Measurements from ENCODE around the gene DDRGK1. TPM values are rescaled to one million over a fixed set of nuclear protein-coding genes. Genes with fewer than 3 reads are reported as not detected.
"Not testable (repeated sequence)": the region's sequence is repeated elsewhere in the genome, so short reads cannot be mapped to it uniquely, and the experiment has no call there.

Gene DDRGK1
- total RNA-seq, 1 experiment from 2014 or later: 40.7 TPM

DNA sequence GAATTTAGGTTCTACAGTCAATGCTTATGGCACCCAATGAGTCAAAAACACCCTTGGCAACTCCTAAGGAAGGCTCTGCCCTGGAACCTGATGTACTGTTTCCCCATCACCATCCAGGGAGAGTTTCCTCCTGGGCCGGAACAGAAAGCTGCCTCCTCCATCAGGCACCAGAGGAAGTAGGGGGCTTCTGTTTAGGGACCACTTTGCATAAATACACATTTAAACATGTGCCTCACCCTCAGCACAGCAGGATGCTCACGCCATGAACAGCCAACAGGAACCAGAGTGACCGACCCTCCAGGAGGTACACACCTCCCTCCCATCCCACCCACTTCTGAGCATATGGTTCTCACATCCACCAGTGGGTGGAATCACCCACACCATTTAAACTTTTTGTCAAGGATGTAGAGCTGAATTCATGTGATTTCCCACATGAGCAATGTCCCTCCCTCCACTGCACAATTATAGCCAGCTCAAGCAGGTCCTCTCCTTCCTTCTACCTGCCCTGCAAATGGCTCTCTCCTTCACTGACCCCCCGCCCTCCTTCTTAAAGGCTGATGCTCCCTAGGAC is 14.8 kb downstream of the DDRGK1 start:
- DNase-seq (ENCODE audit: low read depth): no peak

DNA sequence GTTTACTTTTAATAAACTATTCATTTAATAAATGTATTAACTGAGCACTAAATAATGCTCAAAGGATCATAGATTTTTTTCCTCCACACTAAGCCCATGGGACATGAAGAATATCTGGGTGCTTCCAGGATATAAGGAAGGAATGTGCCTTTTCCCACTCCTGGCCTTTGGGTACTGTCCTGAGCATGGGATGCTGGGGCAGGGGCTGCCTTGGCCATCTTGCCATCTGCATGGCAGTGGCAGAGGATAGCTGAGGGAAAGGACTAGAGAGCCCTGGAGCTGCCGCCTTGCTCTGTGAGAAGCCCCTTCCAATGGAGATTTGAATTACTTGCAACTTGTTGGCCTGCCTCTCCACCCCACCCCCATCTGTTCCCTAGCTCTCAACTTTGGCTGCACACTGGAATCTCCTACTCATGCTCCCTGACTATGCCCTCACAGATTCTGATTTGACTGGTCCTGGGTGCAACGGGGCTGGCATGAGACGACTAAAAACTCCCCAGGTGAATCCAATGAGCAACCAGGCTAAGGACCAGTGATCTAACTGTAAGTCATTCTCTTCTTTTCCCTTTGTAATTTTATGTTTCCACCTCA is 15.6 kb downstream of the DDRGK1 start:
- DNase-seq (ENCODE audit: low read depth): no peak

DNA sequence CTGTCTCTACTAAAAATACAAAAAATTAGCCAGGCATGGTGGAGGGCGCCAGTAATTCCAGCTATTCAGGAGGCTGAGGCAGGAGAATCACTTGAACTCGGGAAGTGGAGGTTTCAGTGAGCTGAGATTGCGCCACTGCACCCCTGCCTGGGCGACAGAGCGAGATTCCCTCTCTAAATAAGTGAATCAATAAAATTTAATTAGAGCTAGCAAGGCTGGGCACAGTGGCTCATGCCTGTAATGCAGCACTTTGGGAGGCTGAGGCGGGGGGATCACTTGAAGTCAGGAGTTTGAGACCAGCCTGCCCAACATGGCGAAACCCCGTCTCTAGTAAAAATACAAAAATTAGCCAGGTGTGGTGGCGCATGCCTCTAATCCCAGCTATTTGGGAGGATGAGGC is 16.6 kb downstream of the DDRGK1 start:
- DNase-seq (ENCODE audit: low read depth): not testable (repeated sequence)

DNA sequence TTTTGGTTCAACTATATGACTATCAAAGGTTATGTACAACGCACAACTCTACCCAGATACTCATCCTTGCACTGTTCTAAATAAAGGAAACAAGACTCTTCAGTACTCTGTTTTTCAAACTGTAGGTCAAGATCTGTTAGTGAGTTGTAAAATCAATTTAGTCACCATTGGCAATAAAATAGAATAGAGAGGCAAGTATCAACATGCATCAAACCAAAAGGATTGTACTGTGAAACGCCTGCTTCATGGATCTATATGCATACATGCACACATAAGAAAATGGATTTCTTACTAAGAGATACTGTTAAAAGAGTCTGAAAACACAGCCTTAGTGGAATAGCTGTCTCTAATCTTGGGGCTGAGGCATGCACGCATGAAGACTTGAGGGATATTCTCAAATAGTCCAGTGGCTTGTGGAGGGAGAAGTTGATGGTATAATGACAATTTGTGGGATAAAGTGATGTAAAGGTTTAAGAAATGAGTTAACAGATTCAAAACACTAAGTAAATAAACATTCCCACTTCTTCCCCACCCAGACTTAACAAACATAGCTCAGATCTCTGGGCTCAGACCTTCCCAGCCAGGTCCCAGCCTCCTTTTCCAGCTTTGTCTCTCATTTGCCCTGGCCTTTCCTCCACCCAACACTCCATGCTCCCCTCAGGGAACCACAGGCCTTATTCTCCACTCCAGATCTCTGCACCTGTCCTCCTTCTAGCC is 20.4 kb downstream of the DDRGK1 start:
- DNase-seq (ENCODE audit: low read depth): no peak

DNA sequence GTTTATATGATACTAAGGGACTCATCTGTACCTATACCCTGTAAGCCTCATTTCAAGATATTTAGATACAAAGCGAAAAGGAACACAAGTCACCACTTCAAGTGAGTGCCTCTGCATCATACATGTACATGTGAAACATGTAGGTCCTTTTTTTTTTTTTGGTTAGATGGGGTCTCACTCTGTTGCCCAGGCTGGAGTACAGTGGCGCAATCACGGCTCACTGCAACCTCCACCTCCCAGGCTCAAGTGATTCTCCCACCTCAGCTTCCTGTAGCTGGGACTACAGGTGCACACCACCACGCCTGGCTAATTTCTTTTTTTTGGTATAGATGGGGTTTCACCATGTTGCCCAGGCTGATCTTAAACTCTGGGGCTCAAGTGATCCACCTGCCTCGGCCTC is 22.1 kb downstream of the DDRGK1 start:
- not testable (repeated sequence) for DNase-seq (ENCODE audit: low read depth)

DNA sequence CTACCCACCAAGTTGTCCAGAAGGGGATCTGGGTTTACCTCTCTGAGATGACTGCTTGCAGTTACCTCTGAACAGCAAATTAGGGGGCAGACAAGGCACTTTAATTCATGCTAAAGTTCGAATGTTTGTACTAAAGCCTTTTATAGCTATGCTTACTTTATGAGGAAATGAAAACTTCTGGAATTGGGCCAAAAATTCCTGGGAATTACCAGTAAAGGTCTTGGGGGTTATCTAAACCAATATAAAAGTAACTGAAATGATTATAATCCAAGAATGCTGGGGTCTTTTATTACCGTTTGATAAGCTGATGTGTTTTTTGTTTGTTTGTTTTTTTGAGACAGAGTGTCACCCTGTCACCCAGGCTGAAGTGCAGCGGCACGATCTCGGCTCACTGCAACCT is 23.2 kb downstream of the DDRGK1 start:
- no peak for DNase-seq (ENCODE audit: low read depth)

DNA sequence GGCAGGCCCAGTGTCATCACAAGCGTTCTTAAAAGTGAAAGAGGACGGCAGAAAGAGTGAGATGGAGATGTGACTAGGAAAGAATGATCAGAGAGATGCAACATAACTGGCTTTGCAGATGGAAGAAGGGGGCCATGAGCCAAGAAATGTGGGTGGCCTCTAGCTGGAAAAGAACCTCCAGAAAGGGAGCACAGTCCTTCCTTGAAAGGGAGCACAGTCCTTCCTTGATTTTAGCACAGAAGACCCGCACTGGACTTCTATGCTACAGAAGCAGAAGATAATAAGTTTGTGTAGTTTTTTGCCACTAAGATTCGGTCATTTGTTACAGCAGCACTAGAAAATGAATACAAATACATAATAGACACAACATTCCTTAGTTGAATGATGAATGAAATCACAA is 24.2 kb downstream of the DDRGK1 start:
- DNase-seq (ENCODE audit: low read depth): no peak

DNA sequence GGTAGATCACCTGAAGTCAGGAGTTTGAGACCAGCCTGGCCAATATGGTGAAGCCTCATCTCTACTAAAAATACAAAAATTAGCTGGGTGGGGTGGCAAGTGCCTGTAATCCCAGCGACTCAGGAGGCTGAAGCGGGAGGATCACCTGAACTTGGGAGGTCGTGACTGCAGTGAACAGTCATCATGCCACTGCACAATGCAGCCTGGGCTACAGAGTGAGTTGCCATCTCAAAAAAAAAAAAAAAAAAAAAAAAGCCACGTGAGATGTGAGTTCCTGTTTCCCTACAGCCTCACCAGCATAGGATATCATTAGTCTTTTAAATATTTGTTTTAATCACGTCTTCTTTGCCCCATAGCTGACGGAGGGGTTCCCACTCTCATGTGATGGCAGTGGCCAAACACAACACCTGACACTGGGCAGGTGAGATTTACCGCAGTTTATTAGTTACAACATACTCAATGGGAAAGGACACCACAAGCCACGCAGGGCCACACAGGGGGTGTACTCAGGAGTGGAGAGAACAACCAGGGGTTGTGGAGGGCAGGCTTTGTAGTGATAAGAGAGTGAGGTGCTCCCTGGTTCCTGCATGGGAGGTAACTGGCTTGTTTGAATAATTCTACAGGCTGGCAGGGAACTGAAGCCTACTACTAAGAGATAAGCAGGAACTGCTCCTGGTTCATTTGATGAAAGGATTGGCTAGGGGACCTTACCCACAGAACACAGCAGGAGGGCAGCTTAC is 26.6 kb downstream of the DDRGK1 start:
- DNase-seq (ENCODE audit: low read depth): no peak

DNA sequence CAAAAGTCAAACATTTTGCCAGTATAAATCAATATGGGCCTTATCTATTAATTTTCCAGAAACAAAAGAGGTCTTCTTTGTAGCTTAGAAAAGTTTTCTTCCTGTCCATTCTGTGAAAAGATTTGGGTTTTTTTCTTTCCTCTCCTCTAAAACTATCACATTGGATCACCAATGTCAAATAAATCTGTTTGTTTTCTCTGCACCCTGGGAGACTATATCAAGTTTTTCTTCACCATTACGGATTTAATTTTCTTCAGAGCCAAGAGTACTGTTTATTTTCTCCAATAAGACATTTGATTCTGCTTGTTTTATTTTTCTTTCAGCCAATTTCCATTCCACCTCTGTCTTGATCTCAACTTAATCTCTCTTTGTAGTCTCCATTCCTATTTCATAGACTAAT is 29.2 kb downstream of the DDRGK1 start:
- no peak for DNase-seq (ENCODE audit: low read depth)

DNA sequence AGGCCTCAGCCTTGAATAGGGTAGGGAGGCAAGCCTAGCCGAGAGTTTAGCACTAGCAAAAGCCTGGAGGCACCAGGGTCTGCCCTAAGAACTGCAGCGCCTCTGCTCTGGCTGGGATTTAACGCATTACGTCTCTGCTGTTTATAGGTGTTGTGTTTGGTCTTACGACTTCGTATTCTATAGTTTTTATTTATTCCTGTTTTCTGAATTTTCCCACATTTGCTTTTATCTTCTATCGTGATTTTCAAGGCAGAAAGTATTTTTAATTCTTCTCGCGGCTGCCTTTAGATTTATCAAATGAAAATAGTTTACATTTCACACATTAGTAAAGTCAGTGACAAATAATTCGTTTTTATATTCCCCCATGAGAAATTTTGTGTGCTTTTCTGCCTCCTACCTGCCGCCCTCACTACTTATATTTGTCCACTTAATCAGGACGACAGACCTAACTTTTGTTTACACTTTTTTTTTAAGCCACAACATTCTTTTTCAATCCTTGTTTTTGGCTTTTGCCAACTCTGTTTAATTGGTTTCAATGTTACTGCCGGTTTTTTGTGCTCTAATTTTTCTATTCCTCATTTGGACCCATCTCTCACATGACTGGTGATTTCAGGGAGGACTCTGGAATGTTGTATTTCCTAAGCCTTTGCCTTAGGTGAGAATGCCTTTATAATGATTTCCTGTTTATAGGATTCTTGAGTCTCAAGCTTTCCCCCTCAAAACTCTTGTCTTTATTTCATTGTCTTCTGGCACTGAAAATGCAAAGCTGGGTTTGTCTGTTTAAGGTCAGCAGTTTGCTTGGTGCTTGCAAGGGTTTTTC is 29.8 kb downstream of the DDRGK1 start:
- no peak for DNase-seq (ENCODE audit: low read depth)

DNA sequence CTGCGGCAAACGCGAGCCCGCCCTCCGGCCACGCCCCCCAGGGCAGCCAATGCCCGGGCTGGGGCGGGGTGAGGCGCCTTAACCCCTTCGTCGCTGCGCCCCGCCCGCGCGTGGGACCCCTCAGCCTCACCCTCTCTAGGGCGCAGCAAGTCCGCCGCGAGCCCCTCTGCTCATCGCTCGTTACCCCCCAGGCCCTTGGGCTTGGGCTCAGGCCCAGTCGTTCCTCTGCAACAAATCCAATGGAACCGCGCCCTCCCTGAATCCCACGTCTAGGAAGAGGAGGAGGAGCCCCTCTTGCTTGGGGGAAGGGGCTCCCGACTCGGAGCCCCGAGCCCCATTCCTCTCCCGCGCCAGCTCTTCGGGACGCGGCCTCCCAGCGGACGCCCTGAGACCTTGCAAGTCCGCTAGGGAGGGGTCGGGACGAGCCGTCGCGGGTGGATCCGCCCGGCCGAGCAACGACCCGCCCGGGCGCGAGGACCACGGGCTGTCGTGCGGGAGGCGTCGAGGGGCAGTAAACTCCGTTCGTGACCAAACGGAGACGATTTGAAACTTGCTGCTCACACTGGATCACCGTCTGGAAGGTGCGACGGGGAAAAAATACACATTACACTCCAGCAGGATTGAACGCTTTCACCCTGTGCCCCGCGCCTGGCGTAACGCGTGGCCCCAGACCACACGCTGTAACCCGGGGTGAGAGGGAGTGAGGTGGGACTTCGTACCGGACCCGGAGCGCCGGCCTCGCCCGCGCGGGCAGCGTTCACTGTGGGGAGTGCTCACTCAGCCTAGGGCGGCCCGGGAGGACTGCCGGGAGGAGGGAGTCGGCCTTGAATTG is 30.7 kb downstream of the DDRGK1 start:
- peak; percentile 60 for DNase-seq (ENCODE audit: low read depth)

DNA sequence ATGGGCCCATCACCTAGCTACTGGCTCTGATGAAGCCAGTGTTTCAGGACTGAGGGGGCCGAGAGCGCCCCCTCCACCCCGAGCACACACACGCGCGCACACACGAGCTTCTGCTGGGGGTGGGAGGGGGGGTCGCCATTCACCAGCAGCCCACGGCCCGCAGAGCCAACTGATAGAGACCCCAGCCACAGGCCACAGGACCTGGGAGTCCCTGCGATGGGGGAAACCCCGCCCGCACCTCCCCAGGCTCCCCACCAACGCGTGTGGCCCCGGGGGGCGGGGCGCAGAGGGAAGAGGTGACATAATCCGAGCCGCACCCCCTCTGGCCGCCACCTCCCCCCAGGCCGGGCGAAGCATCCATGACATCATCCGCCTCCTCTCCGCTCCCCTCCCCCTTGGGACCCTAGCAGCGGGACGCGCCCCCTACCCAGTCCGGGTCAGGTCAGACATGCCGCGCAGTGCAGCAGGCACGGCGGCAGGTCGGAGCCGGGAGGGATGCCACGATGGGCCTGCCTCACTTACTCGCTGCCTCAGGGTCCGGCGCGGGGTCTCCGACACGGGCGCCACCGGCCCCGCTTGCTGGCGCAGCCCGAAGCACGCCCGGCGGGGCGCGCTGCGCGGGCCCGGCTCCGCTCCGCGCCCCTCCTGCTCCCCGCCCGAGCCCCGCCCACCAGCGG is 31.4 kb downstream of the DDRGK1 start, which contains the start of gene LZTS3:
Gene LZTS3 (minus strand): TSS at position 617 of the 677 bp plus-strand sequence. CDS start 6,386 bp downstream, outside the sequence.
- peak; percentile 54 for DNase-seq (ENCODE audit: low read depth)

DNA sequence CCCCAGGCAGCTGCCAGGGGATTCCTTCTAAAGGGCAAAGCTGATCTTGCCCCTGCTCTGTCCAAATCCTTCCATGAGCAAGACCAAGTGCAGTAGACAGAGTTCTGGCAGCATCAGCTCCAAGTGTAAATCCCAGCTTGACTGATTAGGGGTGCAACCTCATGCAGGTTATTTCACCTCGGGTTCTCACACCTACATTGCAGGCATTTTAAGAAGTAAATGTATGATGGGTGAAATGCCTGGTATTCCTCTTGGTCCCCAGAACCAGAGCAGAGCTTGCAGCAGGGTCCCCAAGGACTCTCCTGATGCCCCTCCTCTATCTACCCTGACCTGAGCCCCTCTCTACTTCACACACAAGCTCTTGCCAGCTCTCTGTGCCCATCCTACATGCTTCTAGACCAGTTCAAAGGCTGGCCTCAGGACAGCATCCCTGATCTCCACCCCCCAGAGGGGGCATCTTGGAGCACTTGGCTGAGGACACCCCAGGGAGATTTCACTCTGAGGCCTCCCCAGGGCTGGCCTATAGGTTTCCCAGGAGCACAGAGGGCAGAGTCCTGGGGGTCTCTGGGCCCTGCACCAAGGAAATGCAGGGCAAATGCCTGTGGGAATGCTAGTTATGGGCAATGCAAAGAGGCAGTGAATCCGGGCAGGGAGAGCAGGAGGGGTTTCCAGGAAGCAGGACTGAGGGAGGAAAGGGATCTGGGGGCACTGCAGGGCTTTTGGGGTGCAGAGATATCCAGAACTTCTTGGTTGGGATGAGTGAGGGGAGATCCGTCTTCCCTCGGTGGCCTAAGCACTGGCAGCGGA is 32.2 kb downstream of the DDRGK1 start:
- DNase-seq (ENCODE audit: low read depth): no peak

DNA sequence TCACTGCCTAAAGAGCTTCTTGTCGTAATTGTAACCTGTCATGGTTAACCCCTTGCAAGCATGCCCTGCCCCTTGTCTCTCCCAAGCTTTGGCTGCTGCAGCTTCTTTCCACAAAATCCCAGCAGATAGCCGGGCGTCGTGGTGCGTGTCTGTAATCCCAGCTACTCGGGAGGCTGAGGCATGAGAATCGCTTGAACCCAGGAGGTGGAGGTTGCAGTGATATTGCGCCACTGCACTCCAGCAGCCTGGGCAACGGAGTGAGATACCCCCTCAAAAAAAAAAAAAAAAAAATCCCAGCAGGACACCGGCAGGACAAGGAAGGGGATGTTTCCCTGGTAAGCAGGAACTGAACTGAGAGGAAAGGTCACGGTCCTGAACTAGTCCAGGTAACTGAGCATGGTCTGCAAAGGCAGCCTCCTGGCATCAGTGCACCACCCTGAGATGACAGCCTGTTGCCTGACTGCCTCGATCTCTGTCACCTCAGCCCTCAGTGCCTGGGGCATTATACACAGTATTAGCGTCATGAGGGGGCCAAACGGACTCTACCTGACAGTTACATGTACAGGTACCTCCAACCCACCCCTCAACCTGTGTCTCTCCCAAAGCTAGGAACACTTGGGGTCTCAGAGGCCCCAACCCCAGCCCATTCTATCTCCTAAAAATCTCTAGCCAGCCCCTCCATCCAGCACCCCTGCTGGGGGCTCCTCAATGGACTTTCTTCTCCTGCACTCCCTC is 32.9 kb downstream of the DDRGK1 start:
- no peak for DNase-seq (ENCODE audit: low read depth)

DNA sequence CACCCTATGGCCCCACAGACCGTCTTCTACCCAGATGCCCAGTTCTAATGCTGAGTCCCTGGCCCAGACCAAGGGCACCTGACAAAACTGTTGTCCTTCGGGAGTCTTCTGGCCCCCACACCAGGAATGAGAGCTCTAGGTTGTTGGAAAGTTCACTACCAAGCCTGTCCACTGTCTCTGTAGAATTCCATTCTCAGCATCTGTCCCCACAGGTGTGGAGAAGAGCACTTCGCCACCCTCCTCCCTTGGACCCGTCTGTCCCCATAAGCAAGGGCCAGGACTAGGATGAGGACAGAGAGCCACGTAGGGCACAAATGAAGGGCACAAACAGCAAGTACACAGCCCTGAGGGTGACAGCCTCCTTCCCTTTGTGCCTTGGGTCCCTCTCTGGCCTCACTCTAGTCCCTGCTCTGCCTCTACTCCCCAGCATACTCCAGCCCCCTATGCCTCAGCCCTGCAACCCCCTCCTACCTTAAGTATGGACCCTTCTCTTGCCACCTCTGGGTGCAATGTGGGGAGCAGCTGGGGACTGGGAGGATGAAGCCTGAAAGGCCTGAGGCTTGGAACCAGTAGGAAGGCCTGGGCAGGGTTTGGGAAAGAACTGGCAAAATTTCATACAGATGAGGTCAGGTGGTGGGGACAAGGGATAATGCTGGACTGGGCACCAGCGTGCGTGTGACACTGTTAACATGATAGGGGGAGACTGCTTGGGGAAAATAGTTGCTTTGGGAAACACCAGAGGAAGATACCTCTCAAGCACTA is 35.5 kb downstream of the DDRGK1 start:
- no peak for DNase-seq (ENCODE audit: low read depth)

DNA sequence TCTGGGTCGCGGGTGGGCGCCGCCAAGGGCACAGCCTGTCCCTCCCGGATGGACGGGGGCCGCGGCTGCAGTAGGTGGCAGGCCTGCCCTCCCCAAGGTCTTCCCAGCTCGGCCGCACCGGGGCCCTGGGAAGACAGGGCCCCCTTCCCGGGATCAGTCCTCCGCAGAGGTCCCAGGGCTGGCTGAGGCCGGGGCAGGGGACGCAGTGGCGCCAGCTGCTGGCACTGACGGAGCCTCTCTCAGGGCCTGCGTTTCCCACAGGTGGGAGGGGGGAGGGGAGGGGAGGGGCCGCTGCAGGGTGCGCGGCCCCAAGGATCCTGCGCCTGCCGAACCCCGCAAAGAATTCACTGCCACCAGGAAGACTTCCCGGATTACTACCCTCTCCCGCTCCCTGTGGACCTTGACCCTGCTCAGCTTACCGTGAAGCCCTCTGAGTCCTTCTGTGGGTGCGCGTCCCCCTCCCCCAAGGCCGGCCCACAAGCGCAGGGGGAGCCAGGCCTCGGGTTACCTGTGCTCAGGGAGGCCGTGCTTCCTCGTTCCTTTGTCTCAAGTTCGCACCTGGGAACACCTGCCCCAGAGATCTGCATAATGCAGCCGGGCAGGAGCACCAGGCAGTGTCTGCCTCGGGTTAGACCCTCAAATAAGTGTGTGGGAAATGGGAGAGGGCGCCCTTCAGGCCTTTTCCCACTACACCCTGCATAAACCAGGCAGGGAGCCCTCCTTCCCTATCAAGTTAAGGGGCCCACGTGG is 36.2 kb downstream of the DDRGK1 start:
- DNase-seq (ENCODE audit: low read depth): no peak

DNA sequence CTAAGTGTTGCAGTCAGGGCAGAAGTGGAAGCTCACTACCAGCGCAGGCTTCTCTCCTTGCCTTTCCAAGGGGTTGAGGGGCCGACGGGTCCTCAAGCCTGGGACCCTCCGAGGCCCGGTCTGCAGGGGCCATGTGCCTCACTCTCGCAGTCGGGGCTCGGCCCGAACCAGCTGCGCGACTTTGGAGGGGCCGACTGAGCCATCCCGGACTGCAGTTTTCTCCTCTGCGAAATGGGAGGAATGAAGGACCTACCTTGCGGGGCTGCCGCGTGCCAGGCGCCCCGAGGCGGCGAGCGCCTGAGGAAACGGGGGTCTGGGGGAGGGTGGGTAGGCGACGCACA is 36.8 kb downstream of the DDRGK1 start:
- no peak for DNase-seq (ENCODE audit: low read depth)

Data from HT1080 (cell line).